GM13976 (cell line): ENCODE data around the gene ANKRD42.
"Not testable (repeated sequence)": the region's sequence is repeated elsewhere in the genome, so short reads cannot be mapped to it uniquely, and the experiment has no call there.

ENCODE experiments used
- DNase-seq: peaks from one replicate; pipeline ENCODE4 v3.0.0; 2012; ENCODE audit warnings: low spot score
- CTCF ChIP-seq: IDR thresholded peaks from 2 replicates; pipeline ENCODE4 v1.5.1; 2012; ENCODE audit warnings: borderline replicate concordance, mild to moderate bottlenecking; ENCODE audit not compliant: insufficient read depth; ENCODE audit errors: extremely low read depth, missing control alignments, control extremely low read depth
- in situ Hi-C: fragments of 300-500 bp; cut with MboI; formaldehyde crosslinking; loops from one replicate; pipeline ENCODE4 v1.12.0; 2022; ENCODE audit warnings: low sequenced_read_pairs, mixed read lengths, inconsistent platforms; ENCODE audit not compliant: unreplicated experiment

ANKRD42 gene

DNA sequence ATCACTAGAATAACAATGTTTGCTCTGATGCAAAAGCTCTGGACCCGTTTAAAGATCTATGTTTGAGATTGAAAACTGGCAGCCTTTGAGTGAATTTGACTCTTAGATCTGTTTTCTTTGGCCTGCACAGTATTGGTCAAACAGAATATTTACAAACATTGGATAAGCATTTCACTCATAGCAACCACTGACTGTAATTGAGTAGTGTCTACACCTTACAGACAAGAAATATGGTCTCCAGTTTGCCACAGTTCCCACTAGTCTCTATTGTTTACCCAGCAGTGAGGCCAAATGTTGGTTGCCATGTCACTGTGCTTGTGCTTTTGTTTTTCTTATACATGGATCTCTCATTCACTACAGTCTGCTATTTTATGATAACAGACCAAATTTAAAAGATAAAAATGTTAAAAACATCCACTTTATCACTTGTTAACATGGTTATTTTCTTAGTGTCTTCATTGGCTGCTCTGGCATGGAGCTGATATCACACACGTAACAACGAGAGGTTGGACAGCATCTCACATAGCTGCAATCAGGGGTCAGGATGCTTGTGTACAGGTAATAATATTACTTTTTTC, 12.2 kb downstream of the ANKRD42 start:
- in situ Hi-C loops, result no loop called here
- TF ChIP-seq CTCF, result no peak

DNA sequence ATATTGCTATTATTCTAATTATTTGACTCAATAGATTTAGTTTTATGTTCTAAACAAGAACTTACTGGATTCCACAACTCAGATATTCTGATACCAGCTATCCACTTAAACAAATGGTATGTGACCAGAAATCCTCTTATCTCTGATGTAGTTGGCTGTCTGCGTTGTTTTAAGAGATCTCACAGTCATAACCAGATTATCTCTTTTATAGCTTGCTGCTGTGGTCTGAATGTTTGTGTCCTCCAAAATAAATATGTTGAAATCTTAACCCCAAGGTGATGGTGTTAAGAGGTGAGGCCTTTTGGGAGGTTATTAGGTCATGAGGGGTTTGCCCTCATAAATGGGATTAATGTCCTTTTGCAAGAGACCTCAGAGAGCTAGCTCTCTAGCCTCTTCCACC, 12.7 kb downstream of the ANKRD42 start:
- in situ Hi-C loops, result no loop called here
- DNase-seq, result no peak
- TF ChIP-seq CTCF, result no peak

More for the DNA sequence above, 12.2 kb downstream of the ANKRD42 start:
- no peak for DNase-seq

GRCh38 chr11:83206771-83207382, 13.4 kb downstream of the ANKRD42 start:
- in situ Hi-C loops, DNase-seq: not testable (repeated sequence)

DNA sequence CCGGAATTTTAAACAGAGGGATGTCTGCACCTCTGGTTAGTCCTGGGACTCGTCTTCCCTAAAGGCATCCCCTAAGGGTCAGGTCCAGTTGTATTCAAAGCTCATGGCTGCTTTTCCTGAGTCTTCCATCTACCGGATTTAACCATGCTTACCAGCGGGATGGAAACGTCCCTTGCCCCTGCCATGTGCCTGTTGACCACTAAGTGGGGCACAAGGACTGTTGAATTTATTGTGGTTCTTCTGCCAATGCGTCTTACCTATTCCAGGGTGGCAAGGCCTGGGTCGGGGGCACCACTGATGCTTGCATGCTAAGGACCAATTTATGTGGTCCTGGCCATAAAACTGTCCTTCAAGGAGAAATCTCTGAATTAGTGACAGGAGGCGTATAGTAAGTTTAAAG, 25.6 kb downstream of the ANKRD42 start:
- no peak for DNase-seq
- in situ Hi-C loops, result no loop called here
- TF ChIP-seq CTCF, result no peak

GRCh38 chr11:83220260-83220659, 26.7 kb downstream of the ANKRD42 start:
- in situ Hi-C loops, result no loop called here
- TF ChIP-seq CTCF, result no peak
- DNase-seq, result no peak

GRCh38 chr11:83221694-83222093, 28.2 kb downstream of the ANKRD42 start:
- in situ Hi-C loops, result no loop called here
- no peak for DNase-seq
- TF ChIP-seq CTCF, result no peak

- in situ Hi-C loops, result no loop called here
- TF ChIP-seq CTCF, result no peak
- no peak for DNase-seq
Observed at GRCh38 chr11:83222499-83222898, 29.0 kb downstream of the ANKRD42 start.
